HK-2 (cell line): ENCODE results near the gene MACROH2A2.
"Not testable (repeated sequence)": the region's sequence is repeated elsewhere in the genome, so short reads cannot be mapped to it uniquely, and the experiment has no call there.

Experiments
- DNase-seq: peaks from one replicate; pipeline ENCODE4 v3.0.0-alpha.2; 2018; ENCODE audit not compliant: unreplicated experiment

Gene MACROH2A2

DNA sequence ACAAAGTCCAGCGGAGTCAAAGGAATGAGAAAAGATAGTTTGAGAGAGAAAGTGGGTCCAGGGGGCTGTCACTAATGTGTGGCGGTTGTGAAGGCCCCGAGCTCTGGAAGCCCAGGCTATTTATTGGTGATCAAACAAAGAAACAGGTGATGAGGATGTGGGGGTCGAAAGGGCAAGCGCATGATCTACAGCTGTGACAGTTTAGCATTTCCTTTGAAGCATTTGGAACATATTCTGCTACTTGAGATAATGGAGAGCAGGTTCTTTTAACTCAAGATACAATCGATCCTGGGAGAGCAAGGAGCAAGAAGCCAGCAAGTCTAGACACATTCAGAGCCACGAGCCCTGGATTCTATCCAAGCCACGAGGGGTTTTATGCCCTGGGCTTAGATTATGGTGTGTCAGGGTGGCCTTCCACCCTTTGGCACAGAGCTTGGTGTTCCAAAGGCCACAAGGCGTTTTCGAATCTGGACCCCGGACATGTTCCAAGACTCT is 48.5 kb downstream of the MACROH2A2 start:
- DNase-seq = not testable (repeated sequence)

DNA sequence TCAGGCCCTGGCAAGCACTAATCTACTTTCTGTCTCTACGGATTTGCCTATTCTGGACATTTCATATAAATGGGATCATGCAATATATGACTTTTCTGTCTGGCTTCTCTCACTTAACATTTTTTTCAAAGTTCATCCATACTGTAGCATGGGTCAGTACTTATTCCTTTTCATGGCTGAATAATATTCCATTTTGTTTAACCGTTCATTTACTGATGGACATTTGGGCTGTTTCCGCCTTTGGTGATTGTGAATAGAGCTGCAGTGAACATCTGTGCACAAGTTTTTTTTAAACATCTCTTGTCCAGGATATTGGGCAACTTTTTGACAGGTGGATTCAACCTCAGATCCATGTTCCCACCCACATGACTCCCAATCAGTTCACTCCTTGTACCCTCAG is 49.0 kb downstream of the MACROH2A2 start:
- DNase-seq = no peak

DNA sequence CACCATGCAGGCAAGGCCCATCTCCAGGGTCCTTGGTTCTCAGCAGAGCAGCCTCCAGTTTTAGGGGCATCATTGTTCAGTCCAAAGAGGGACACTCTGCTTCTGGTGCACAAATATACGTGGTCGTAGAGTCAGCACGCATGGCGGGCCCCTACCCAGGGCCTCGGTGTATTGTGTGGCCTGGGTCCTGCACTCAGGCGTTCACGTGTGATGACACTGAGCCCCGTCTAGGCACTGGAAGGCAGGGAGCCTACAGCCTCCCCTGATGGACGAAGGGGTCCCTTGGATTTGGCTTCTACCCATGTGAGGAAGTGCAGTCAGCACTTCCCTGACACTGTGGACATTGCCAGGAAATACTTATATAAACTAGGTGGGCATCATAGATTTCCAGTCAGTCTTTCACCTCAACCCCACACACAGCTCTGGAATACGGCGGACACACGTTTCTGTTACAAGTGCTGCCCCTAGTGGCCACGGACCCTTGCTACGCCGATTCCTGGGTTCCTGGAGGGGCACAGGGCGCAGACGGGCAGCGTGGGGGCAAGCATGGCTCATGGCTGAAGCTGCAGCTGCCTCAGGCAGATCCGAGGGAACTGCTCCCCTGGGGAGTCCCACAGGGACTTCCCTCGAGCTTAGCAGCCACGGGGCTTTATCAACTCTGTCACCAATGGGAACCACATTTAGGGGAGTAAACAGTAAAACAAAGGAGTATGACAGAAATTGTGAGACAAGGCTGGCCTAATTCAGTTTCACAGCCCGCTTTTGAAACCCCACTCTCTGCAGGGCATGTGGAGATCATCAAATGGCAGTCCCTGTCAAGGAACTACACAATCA is 54.5 kb downstream of the MACROH2A2 start:
- DNase-seq = no peak

DNA sequence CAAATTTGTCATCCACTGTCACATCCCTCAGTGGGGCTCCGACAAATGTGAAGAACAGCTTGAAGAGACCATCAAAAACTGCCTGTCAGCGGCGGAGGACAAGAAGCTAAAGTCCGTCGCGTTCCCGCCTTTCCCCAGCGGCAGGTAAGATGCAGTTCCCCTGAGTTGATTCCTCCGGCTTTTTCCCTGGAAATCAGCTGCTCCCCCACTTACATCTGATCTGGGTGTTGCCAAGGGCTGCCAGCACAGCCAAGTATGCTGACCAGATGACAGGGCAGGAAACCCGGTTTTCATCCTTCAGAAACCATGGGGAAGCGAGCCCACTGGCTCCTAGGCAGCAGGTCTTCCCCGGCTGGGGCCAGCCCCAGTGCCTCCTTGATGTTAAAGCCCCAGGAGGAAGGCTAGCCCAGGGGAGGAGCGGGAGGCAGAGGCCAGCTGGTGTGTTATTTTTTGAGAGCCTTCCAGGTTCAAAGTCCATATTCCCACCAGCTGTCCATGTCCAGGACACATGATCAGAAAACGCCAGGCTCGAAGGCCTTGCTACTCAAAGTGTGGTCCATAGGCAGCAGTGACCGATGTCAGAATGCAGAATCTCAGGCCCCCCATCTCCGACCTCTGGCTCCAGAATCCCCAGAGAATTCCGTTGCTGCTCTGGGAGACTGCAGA is 56.6 kb downstream of the MACROH2A2 start:
- no peak for DNase-seq

DNA sequence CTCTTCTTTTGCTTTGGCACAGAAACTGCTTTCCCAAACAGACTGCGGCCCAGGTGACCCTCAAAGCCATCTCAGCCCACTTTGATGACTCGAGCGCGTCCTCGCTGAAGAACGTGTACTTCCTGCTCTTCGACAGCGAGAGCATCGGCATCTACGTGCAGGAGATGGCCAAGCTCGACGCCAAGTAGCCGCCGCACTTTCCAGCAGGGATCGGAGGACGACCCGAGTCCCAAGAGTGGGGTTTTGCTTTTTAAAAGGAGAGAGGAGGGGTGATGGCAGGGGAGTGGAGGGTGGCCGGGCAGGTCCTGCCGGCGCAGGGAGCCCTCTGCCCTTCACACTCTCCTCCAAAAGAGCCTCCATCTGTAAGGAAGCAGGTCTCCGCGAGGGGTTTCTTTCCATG is 58.9 kb downstream of the MACROH2A2 start:
- no peak for DNase-seq

DNA sequence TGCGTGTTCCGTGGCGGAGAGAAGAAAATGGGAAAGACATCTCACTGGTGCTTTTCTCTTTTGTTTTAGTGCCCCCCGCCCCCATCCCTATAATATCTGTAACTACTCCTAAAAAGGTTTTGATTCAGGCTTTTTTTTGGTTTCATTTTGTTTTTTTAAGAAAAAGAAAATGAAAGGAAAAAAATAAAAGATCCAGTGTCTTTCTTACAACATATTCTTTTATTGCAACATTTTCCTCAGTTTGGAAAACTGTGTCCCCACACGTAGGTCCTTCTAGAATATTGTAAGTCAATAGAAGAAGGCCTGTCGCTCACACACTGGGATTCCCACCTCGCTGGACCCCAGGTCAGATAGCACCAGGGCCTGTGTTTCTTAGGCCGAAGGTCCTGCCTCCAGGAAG is 59.4 kb downstream of the MACROH2A2 start:
- no peak for DNase-seq

DNA sequence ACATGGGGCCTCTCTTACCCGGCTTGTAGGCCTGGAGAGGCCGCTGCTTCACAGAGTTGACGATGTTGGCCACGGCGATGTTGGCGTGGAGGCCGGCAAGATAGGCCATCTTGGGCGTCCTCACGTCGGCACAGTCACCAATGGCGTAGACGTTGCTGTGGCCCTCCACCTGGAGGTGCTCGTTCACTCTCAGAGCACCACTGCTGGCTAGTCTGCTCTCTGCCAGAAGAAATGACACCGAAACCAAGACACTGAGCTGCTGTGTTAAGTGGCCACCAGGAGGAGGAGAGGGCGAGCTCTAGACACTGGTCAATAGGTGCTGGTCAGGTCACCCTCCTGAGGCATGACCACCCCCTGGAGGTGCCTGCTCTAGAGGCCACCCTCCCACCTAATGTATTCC is 62.3 kb downstream of the MACROH2A2 start:
- no peak for DNase-seq

DNA sequence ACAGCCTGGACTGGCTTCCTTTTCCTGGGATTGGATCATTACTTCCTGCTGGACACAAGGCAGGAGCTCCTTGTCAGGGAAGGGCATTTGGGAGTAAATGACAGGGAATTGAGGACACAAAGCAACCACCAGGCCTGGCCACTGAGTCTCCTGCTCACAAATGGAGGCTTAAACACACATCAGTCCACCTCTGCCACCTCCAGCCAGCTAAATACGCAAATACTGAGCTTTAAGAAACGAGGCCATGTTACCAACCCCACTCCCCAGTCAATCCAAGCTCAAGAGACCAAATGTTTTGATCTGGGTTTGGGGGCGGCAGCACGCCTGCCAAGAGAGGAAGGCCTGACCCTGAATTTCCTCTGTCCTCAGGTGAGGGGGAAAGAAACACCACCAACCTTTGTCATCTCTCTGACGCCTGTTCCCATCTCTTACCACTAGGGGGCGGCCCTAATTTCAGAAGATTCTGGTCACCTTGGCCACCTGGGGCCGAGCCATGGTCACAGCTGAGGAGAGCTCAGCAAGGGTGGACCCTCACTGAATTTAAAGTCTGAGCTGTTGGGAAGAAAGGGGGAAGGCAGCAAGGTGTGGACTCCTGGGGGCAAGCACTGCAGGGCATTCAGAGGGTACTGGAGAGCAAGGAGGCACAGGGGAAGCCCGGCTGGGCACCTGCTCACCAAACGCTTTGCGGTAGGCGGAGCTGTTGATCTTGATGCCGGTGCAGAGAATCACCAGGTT is 63.5 kb downstream of the MACROH2A2 start:
- peak; percentile 58 for DNase-seq

DNA sequence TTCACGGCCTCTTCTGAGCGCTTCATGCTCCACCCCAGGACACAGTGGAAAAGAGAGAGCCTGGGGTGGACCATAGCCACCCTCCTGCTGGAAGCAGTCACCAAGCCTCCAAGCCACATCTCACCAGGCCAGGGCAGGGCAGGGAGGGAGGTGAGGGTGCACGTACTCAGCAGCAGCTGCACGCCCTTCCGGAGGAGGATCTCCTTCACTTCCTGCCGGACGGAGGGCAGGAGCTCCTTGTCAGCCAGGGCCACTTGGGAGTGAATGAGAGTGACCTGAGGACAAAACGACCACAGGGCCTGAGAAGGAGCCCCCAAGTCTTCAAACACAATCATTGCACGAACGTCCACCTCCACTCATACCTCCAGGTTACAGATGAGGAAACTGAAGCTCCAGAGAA is 65.0 kb downstream of the MACROH2A2 start:
- no peak for DNase-seq

DNA sequence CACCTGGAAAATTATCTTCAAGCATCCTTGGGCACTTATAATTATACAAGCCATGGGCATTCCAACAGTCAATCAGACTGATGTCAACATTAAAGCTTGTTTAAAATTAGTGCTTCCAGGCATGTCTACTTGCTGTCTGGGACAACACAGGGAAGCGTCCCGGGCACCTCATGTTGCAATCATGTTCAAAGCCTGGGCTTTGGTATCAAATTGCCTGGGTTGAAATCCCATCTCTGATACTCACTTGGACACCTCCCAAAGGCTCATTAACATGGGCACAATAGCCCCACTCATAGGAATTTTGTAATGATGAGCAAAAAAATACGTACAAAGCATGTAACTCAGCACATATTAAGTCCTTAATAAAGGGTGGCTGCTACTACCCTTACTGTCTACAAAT is 65.5 kb downstream of the MACROH2A2 start:
- DNase-seq = no peak

DNA sequence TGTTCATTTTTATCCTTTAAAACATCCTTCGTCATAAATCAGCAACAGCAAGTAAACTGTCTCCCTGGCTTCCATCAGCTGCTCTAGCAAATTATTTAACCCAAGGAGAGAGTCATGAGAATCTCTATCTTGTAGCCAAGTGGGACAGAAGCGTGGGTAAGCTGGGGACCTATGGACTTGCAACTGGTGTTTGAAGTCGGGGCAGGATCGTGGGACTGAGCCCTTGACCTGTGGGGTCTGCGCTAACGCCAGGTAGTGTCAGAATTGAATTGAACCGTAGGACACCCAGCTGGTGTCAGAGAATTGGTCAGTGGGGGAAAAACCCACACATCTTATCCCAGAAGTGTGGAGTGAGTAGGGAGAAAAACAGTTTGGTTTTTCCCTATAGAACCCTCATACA is 66.6 kb downstream of the MACROH2A2 start:
- no peak for DNase-seq

DNA sequence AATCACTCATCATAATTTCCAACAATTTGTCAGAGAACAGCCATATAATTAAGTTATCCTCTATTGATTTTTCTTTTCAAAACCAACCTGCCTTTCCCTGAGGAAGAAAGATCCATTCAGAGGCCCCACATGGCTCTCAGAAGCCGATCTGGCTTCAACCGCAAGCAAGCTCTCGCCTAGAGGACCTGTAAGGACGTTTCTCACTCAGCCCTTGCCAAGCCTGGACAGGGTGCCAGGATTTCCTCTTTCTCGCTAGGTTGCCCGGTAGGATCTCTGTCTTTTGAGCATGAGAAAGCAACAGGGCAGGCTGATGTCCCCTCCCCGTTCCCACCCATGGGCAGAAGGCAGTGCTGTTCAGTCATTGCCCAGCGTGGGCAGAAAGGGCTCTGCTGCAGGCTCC is 67.0 kb downstream of the MACROH2A2 start:
- no peak for DNase-seq

DNA sequence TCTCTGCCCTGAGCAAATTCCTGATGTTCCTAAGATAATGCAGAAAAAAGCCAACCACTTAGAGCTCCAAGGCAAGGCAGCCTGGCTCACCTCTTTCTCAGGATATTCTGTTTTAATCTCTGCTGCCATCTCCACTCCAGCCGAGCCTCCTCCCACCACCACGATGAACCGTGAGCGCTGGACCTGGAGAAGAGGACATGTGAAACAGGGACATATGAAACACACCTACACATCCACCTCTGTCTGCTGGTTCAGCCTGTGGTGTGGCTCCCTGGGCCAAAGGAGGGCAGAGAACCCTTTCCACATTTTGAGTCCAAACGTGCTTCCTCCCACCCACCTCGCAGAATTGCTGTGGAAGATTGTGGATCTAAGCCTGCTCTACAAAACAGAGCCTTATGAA is 67.8 kb downstream of the MACROH2A2 start:
- no peak for DNase-seq

DNA sequence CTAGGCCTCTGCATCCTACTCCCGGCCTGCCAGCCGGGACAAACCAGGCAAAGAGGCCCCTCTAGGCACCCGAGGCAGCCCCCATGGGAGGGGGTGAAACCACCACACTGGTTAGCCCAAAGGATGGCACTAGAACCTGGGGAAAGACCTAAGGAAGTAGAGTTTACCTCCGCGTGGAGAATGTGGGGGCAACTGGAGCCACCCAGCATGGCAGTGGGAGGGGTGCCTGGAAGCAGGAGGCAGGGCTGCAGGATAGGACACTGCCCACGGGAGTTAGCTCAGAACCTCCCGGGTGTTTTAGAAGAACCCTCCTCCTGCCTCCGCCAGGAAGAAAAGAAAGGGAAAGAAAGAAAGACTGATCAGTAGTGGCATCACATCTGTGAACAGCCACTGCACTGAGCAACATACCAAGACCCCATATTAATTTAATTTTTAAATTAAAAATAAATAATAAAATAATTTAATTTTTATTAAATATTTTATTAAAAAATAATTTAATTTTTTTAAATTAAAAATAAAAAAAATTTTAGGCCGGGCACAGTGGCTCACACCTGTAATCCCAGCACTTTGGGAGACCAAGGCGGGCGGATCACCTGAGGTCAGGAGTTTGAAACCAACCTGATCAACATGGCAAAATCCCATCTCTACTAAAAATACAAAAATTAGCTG is 68.8 kb downstream of the MACROH2A2 start:
- DNase-seq = no peak

DNA sequence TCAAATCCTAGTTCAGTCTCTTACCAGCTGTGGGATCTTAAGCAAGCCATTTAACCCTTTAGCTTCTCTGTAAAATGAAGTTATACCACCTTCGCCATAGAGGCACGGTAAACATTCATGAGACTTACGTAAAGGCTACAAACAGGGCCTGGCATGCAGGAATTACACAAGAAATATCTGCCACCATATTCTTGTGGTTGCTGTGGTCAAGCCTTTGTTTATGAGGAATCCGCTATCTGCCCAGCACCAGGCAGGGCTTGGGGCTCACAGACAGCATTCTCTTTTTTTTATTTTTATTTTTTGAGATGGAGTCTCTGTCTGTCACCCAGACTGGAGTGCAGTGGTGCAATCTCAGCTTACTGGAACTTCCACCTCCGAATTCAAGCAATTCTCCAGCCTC is 70.1 kb downstream of the MACROH2A2 start:
- DNase-seq = no peak

DNA sequence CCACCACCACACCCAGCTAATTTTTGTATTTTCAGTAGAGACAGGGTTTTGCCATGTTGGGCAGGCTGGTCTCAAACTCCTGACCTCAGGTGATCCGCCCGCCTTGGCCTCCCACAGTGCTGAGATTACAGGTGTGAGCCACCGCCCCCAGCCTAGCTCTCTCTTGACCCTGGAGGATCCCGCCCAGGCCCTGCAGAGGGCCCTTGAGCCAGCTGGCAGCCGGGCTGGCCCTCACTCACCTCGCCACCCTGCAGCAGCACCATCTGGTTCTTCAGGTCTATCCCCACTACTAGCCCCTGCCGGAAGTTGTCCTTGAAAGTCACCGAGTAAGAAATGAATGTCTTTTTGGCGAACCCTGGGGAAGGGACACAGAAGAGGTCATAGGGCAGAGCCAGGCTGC is 70.5 kb downstream of the MACROH2A2 start:
- not testable (repeated sequence) for DNase-seq

DNA sequence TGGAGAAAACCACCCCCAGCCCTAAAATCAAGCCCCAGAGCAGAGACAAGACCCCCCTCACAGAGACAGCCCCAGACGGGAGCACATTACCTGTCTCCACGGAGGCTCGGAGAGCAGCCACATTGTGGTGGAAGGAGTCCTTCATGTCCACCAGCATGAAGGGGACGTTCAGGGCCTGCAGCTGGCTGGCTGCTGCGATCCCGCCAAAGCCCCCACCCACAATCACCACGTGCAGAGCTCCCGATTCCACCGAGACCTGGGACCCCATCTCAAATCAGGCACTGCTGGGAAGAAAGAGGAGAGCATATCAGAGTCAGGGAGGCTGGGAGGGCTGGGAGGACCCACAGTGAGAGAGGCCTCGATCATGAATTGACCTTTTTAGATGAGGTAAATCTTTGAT is 71.2 kb downstream of the MACROH2A2 start:
- DNase-seq = no peak

DNA sequence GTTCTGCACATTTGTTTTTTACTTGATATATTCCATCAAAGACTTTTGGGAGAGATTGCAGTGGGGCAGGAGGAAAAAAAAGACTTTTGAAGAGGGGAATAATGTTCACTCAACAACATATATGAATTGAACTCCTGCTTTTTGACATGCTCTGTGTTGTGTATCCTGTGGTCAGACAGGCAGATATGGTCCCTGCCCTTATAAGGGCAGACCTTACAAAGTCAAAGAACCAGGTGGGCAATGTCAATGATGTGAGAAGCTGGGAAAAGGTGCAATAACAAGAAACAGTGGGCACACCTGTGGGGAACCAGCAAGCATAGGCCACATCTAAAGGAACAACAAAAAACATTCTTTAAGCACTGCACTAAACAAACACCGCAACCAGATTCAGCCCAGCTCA is 71.8 kb downstream of the MACROH2A2 start:
- no peak for DNase-seq

DNA sequence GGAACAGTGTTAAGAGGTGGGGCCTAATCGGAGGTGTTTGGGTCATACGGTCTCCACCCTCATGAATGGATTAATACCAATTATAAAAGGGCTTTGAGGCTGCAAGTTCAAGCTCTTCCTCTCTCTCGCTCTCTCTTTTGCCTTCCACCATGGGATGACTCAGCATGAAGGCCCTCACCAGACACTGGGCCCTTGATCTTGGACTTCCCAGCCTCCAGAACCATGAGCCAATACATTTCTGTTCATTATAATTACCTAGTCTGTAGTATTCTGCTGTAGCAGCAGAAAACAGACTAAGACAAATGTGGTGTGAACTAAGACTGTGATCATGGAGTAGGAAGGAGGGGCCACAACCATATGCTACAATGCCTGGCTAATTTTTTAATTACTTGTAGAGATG is 72.3 kb downstream of the MACROH2A2 start:
- DNase-seq = no peak

DNA sequence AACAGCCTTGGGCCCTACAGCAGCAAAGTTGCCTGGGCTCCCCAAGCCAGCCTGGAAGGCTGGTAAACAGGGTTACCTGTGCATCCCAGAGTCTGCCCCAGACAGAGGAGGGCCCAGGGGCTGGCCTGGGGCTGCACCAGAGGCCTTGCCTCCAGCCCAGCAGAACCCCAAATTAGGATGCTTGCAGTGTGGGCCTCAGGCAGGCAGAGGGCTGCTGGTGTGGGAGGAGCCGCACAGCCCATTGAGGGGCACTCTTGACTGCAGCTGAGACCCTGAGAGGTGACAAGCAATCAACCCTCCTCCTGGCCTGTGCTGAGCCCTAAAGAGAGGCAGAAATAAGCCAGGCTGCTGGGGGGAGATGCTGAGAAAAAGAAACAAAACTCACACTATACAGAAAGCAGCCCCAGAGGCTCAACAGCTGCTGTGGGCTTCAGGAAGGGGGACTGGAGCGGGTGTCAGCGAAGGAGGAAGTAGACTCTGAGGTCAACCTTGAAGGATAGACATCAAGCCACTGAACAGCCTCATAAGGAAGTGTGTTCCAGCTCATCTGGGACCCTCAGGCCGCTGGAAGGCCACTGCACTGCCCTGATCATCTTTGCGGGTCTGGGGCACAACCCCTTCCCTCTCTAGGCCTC is 73.4 kb downstream of the MACROH2A2 start:
- no peak for DNase-seq

DNA sequence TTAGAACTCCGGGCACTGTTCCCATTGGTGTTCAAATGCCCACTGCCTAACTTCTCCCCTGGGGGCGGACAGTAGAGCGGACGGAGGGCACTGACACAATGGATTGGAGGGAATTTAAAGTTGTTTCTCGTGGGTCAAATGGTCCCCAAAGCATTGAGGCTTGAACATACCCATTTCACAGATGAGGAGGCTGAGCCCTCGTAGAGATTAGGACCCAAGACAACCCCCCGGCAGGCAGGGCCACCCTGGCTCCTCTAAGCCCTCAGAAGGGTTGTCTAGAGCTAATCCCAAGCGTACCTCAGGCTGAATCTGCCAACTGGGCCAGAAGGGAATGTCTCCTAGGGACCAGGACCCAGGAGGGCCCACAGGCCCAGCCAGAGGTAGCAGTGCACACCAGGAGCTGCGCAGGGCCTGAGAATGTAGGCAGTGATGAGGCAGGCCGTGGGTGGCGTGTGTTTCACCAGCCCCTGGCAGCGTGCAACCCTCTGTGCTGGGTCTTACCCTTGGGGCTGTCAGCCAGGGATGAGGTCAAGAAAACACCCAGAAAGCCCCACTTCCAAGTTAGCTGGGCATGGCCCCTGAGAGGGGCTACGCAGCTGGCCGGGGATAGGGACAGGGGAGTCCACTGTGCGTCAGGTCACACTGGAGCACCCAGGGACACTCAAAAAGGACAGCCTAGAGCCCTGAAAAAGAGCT is 74.2 kb downstream of the MACROH2A2 start:
- no peak for DNase-seq
